ENCODE data around the gene PTPRT.

DNA sequence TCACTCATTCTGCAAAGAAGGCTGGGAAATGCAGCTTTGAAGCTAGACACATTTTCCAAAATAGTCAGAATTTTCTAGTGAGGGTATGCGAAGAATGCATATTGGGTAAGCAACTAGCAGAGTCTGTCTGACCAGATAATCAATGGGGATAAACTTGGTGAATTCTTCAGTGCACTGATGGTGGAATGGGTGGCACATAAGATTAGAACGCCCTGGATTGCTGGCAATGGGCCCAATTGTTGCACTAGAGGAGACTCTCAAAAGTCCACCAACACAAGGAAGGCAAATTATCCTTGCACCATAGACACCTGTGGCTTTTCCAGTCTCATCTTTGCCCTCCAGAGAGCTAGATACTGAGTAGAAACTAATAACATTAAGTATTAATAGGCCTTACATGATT lies 167.6 kb downstream of the PTPRT start:
- TF ChIP-seq, protein P1, sequence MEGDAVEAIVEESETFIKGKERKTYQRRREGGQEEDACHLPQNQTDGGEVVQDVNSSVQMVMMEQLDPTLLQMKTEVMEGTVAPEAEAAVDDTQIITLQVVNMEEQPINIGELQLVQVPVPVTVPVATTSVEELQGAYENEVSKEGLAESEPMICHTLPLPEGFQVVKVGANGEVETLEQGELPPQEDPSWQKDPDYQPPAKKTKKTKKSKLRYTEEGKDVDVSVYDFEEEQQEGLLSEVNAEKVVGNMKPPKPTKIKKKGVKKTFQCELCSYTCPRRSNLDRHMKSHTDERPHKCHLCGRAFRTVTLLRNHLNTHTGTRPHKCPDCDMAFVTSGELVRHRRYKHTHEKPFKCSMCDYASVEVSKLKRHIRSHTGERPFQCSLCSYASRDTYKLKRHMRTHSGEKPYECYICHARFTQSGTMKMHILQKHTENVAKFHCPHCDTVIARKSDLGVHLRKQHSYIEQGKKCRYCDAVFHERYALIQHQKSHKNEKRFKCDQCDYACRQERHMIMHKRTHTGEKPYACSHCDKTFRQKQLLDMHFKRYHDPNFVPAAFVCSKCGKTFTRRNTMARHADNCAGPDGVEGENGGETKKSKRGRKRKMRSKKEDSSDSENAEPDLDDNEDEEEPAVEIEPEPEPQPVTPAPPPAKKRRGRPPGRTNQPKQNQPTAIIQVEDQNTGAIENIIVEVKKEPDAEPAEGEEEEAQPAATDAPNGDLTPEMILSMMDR (conservative IDR thresholded peaks at IDR 0.05; ENCODE audit: low read depth in 2 of 2) = no peak
- no peak for TF ChIP-seq POLR2AphosphoS5 (IDR thresholded peaks at IDR 0.05; ENCODE audit: low read depth)
- no peak for TF ChIP-seq EZH2 (IDR thresholded peaks at IDR 0.05; ENCODE audit: low read depth, unreplicated experiment)
- TF ChIP-seq, protein P2, sequence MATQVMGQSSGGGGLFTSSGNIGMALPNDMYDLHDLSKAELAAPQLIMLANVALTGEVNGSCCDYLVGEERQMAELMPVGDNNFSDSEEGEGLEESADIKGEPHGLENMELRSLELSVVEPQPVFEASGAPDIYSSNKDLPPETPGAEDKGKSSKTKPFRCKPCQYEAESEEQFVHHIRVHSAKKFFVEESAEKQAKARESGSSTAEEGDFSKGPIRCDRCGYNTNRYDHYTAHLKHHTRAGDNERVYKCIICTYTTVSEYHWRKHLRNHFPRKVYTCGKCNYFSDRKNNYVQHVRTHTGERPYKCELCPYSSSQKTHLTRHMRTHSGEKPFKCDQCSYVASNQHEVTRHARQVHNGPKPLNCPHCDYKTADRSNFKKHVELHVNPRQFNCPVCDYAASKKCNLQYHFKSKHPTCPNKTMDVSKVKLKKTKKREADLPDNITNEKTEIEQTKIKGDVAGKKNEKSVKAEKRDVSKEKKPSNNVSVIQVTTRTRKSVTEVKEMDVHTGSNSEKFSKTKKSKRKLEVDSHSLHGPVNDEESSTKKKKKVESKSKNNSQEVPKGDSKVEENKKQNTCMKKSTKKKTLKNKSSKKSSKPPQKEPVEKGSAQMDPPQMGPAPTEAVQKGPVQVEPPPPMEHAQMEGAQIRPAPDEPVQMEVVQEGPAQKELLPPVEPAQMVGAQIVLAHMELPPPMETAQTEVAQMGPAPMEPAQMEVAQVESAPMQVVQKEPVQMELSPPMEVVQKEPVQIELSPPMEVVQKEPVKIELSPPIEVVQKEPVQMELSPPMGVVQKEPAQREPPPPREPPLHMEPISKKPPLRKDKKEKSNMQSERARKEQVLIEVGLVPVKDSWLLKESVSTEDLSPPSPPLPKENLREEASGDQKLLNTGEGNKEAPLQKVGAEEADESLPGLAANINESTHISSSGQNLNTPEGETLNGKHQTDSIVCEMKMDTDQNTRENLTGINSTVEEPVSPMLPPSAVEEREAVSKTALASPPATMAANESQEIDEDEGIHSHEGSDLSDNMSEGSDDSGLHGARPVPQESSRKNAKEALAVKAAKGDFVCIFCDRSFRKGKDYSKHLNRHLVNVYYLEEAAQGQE (IDR thresholded peaks at IDR 0.05; ENCODE audit: unreplicated experiment) = no peak
- no peak for TF ChIP-seq EZH2phosphoT487 (IDR thresholded peaks at IDR 0.05; ENCODE audit: unreplicated experiment)
- no peak for TF ChIP-seq ZNF114 (CRISPR knock-in tag; IDR thresholded peaks at IDR 0.05)
- no peak for TF ChIP-seq JUNB (IDR thresholded peaks at IDR 0.05; ENCODE audit: unreplicated experiment)
- no peak for TF ChIP-seq NANOG (IDR thresholded peaks at IDR 0.05; ENCODE audit: borderline replicate concordance)
- TF ChIP-seq, protein P3, sequence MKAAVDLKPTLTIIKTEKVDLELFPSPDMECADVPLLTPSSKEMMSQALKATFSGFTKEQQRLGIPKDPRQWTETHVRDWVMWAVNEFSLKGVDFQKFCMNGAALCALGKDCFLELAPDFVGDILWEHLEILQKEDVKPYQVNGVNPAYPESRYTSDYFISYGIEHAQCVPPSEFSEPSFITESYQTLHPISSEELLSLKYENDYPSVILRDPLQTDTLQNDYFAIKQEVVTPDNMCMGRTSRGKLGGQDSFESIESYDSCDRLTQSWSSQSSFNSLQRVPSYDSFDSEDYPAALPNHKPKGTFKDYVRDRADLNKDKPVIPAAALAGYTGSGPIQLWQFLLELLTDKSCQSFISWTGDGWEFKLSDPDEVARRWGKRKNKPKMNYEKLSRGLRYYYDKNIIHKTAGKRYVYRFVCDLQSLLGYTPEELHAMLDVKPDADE (IDR thresholded peaks at IDR 0.05) = no peak
- no peak for TF ChIP-seq CREB1 (CRISPR knock-in tag; IDR thresholded peaks at IDR 0.05; ENCODE audit: low read depth)
- no peak for TF ChIP-seq ZNF331 (CRISPR knock-in tag; IDR thresholded peaks at IDR 0.05; ENCODE audit: low read depth)
